HG02610 (cell line): ENCODE data around the gene MUC3A.

Experiments
- ATAC-seq: cut with Tn5 transposase; IDR thresholded peaks from one replicate; pipeline ENCODE4 v1.9.1; 2021; ENCODE audit warnings: mild to moderate bottlenecking, moderate library complexity; ENCODE audit not compliant: unreplicated experiment

The MUC3A gene

DNA sequence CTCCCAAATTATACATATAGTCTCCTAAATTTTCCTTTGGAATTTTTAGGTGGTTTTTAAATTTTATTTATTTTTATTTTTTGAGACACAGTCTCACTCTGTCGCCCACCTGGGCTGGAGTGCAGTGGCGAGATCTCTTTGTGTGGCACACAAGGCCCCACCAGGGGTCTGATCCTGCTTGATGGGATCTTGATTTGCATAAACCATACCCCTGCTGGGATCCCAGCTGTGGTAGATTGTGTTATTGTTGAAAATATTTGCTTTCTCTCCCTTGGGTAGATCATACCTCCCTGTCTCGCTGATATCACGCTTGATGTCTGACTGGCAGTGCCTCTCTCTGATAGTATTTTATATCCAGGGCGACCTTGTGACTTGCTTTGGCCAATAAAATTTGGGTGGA lies 5.6 kb upstream of the MUC3A start:
- ATAC-seq = no peak

DNA sequence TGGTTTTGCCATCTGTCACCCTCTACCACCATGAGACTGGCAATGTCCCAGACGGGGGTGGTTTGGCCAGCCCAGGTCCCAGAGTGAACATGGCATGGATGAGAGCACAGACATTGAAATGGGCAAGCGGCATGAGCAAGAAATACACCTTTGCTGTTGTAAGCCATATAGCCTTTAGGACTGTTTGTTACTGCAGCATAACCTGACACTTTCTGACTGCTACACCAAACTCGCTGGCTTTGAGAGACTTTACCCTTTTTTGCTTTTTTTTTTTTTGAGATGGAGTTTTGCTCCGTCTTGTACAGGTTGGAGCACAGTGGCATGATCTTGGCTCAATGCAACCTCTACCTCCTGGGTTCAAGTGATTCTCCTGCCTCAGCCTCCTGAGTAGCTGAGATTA lies 5.2 kb upstream of the MUC3A start:
- no peak for ATAC-seq

DNA sequence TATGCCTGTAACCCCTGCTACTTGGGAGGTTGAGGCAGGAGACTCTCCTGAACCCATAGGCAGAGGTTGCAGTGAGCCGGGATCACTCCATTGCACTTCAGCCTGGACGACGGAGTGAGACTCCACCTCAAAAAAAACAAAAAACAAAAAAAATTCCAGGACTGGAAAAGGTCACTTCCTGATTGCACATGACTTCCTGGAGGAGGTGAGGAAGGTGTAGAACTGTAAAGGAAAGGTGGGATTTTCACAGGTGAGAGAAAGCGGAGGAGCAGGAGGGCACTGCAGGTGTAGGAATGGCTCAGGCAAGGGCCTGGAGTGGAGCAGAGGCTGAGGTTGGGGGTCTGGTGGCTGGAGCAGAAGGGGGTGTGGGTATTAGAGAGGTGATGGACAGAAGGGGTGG lies 3.2 kb upstream of the MUC3A start:
- ATAC-seq = no peak

DNA sequence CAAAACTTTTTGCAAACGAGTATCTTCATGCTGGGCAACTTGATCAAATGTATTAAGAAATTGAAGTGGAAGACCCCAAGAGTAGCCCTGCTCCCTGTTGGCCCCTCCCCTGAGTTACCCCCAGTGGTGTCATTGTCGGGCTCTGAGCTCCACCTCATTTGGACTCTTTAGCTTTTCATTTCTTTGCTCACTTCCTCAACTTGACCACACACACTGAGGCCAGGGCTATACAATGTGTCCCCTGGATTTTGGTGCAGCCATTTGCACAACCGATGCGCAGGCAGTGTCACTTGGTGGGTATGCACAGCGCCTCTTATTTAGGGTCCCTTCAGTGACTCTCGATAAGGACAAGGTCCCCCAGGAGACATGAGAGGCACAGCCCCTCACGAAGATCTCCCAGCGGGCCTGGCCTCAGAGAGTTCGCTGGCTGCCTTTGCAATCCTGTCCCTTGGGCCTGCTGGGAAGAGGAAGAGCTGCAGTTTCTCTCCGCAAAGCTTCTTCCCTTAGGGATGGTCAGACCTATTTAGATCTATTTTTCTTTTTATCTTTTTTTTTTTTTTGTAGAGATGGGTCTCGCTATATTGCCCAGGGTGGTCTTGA lies 2.5 kb upstream of the MUC3A start:
- no peak for ATAC-seq

DNA sequence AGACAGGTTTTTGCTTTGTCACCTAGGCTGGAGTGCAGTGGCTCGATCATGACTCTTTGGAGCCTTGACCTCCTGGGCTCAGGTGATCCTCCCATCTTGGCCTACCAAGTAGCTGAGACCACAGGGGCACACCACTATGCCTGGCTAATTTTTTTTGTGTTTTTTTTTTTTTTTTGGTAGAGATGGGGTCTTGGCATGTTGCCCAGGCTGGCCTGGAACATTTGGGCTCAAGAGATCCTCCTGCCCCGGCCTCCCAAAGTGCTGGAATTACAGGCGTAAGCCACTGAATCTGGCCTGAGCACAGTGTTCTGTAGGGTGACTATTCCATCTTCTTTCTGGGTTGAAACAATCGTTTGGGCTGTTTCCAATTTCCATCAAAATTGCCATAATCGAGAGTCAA lies 1.5 kb upstream of the MUC3A start:
- no peak for ATAC-seq

DNA sequence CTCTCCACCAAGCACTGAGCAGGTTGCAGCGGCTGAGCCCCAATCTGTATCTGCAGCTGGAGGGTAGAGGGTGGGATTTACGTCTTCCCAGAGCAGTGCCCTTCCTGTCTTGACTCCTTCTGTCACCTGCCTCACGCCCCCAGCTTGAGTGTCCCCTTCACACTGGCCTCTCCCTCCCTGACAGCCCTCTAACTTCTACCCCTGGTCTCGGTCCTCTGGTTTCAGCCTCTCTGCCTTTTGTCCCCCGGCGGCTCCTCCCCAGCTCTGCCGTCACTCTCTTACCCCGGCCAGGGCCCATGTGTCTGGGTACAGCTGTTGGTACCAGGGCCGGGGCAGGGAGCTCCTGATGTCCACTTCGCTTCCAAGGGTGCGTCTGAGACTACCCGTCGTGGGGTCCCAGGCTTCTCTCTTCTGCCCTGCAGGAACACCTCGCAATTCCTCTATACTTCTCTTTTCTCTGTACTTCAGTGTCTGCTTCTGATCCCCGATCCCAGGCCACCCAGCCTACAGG lies 654 bp downstream of the MUC3A start:
- no peak for ATAC-seq

DNA sequence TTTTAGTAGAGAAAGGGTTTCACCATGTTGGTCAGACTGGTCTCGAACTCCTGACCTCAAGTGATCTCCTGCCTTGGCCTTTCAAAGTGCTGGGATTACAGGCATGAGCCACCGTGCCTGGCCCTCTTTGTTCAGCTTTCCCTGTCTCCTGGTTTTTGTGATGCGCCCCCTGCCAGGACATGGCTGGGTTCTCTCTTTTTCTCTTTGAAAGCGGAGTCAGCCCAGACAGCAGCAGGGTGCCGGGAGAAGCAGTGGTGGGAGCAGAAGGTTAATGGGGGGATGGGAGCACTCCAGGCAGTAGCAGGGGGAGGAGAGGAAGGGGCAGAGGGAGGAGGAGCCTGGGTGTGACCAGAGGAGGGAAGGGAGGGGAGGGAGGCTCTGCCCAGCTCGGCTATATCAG lies 1.8 kb downstream of the MUC3A start:
- ATAC-seq = no peak

DNA sequence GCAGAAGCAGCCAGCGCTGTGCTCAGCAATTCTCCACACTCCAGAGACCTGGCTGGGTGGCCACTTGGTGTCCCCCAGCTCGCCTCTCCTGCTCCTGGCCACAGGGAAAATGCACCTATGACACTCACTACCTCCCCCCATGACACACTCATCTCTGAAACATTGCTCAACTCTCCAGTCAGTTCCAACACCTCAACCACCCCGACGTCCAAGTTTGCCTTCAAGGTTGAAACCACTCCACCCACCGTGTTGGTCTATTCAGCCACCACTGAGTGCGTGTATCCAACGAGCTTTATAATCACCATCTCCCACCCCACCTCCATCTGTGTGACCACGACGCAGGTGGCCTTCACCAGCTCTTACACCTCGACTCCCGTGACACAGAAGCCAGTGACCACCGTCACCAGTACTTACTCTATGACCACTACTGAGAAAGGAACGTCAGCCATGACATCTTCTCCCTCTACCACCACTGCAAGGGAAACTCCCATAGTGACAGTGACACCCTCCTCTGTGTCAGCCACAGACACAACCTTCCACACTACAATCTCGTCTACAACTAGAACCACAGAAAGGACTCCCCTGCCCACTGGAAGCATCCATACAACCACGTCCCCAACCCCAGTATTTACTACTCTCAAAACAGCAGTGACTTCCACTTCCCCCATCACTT lies 2.7 kb downstream of the MUC3A start:
- ATAC-seq = no peak

DNA sequence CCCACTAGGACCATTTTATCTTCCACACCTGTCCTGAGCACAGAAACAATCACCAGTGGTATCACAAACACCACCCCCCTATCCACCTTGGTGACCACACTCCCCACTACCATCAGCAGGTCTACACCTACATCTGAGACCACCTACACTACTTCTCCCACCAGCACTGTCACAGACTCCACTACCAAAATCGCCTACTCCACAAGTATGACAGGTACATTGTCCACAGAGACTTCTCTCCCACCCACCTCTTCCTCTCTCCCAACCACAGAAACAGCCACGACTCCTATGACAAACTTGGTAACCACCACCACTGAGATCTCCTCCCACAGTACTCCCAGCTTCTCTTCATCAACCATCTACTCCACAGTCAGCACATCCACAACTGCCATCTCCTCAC lies 3.3 kb downstream of the MUC3A start:
- ATAC-seq = no peak

DNA sequence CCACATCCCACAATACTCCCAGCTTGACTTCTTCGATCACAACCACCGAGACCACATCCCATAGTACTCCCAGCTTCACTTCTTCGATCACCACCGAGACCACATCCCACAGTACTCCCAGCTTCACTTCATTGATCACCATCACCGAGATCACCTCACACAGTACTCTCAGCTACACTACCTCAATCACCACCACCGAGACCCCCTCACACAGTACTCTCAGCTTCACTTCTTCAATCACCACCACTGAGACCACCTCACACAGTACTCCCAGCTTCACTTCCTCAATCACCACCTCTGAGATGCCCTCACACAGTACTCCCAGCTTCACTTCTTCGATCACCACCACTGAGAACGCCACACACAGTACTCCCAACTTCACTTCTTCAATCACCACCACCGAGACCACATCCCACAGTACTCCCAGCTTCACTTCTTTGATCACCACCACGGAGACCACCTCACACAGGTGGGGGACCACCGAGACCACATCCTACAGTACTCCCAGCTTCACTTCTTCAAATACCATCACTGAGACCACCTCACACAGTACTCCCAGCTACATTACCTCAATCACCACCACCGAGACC lies 8.6 kb downstream of the MUC3A start:
- ATAC-seq = no peak

DNA sequence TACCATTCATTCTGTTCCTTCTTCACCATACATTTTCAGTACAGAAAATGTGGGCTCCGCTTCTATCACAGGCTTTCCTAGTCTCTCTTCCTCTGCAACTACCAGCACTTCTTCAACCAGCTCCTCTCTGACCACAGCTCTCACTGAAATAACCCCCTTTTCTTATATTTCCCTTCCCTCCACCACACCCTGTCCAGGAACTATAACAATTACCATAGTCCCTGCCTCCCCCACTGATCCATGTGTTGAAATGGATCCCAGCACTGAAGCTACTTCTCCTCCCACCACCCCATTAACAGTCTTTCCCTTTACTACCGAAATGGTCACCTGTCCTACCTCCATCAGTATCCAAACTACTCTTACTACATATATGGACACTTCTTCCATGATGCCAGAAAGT lies 10.6 kb downstream of the MUC3A start:
- ATAC-seq = no peak

DNA sequence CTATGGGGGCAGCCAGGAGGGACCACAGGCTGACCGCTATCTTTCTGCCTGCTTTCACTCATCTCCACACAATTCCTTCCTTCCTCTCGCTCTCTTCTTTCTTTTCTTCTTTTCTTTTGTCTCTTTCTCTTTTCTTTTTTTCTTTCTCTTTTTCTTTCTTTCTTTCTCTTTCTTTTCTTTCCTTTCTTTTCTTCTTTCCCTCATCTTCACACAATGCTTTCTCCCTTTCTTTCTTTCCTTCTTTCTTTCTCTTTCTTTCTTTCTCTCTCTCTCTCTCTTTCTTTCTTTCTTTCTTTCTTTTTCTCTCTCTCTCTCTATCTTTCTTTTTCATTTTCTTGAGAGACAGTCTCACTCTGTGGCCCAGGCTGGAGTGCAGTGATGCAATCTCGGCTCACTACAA lies 13.2 kb downstream of the MUC3A start:
- no peak for ATAC-seq

DNA sequence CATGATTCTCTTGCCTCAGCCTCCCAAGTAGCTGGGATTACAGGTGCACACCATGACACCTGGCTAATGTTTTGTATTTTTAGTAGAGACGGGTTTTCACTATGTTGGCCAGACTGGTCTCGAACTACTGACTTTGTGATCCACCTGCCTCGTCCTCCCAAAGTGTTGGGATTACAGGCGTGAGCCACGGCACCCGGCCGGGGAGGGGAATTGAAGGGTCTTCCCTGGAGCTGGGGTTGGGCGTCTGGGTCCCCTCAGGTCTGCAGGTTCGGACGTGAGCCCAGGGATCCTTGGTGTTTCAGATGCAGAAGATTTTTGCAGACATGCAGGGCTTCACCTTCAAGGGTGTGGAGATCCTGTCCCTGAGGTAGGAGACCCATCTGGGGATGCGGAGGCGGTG lies 14.1 kb downstream of the MUC3A start:
- no peak for ATAC-seq

DNA sequence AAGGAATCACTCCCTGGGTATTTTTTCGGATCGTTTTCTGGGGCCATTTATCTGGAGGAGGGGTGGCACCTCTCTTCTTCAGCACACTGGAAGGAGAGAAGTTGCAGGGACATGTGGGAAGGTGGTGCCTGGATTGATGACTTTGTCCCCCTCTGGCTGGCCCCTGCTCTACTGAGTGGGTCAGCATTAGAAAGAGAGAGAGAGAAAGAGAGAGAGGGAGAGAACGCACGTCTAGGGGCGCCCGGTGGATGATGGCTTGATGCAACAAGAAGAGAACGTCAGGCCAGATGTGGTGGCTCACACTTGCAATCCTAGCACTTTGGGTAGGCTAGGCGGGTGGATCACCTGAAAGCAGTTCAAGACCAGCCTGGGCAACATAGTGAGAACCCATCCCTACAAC lies 14.5 kb downstream of the MUC3A start:
- ATAC-seq = no peak

DNA sequence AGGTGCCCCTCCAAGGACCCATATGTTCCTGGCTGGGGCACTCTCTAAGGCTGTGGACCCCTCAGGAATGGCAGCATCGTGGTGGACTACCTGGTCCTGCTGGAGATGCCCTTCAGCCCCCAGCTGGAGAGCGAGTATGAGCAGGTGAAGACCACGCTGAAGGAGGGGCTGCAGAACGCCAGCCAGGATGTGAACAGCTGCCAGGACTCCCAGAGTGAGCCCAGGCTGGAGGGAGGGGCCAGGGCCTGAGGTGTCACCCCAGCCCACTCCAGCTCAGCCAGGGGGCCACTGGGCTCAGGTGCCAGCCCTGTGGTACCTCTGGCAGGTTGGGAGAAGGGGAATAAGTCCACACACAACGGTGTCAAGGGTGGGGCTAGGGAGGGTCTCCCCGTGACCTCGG lies 15.3 kb downstream of the MUC3A start:
- no peak for ATAC-seq

DNA sequence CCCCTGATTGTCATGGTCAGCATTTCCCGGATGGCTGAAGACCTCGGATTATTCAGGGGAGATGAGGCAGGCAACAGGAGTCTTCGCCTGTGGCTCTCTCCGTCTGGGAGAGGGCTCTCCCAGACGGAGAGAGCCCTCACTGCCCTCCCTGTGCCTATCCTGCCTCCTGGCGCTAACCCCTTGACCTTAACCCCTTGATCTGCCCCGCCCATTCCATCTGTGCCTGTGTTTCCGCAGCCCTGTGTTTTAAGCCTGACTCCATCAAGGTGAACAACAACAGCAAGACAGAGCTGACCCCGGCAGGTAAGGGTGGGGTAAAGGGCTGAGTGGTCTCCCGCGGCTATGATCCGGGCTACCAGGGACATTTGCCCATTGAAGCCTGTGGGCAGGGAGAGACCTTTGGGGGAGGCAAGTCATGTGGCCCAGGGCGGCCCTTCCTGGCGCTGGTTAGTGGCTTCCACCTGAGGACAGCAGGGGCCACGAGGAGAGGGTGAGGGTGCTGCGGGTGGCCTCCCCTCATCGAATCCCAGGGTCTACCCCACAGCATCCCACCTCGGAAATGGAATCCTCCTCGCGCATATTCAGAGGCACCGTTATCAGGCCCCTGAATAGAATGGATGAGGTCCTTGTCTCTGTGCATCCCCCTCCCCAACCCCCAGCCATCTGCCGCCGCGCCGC lies 15.8 kb downstream of the MUC3A start:
- ATAC-seq = no peak

DNA sequence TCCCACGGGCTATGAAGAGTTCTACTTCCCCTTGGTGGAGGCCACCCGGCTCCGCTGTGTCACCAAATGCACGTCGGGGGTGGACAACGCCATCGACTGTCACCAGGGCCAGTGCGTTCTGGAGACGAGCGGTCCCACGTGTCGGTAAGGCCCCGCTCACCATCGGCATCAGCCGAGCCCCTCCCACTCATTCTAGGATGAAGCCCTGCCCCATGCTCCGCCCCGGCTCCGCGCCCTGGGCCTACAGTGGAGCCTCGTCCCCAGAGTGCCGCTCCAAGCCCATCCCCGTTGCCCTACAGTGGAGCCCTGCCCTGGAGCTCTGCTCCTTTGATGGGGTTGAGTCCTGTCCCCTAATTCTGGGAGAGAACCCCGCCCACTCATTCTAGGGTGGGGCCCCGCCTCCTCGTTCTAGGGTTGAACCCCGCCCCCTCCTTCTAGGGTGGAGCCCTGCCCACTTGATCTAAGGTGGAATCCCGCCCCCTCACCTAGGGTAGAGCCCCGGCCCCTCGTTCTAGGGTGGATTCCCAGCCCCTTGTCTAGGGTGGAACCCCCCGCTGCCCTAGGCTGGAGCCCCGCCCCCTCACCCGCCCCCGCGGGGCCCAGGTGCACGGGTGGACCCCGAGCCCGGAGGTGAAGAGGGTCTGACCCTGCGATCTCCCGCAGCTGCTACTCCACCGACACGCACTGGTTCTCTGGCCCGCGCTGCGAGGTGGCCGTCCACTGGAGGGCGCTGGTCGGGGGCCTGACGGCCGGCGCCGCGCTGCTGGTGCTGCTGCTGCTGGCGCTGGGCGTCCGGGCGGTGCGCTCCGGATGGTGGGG lies 16.6 kb downstream of the MUC3A start:
- no peak for ATAC-seq

DNA sequence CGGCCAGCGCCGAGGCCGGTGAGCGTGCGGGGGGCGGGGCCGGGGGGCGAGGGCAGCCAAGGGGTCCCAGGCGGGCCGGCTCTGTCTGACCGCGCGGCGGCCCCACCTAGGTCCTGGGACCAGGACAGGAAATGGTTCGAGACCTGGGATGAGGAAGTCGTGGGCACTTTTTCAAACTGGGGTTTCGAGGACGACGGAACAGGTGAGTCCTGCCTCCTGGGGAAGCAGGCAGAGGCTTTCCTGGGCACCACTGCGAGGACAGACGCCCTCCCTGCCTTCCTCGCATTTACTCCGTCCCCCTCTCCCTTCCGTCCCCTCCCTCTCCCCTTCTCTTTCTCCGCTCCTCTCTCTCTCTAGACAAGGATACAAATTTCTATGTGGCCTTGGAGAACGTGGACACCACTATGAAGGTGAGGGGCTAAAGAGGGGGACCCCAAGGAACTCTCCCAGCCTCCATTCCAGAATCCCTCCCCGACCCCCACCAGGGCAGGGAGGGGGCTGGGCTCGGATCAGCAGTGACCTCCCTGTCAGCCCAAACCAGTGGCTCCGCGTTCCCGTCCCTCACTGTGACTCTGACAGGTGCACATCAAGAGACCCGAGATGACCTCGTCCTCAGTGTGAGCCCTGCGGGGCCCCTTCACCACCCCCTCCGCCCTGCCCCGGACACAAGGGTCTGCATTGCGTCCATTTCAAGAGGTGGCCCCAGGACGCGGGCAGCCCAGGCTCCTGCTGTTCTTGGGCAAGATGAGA lies 17.4 kb downstream of the MUC3A start:
- ATAC-seq = no peak

DNA sequence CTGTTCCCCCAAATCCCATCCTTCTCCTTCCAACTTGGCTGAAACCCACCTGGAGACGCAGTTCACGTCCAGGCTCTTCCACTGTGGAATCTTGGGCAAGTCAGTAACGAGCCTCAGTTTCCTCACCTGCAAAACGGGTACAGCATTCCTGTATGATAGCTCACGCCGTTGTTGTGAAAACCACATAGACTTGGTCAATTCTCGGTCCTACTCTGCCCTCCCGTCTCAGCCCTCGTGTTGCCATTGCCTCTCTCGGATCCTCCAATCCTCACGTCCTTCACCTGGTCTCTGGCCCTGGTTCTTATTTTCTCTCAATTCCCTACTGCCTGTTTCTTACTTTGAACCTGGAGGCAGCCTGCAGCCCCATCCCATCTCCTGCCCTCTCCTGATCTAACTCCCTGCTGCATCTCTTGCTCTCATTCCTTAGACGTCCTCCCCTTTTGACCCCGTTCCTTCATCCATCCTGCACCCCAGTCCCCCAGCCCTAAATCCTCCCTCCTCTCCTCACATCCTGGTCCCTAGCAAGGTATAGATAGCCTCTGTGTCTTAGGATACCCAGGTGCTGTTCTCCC lies 18.0 kb downstream of the MUC3A start:
- no peak for ATAC-seq

DNA sequence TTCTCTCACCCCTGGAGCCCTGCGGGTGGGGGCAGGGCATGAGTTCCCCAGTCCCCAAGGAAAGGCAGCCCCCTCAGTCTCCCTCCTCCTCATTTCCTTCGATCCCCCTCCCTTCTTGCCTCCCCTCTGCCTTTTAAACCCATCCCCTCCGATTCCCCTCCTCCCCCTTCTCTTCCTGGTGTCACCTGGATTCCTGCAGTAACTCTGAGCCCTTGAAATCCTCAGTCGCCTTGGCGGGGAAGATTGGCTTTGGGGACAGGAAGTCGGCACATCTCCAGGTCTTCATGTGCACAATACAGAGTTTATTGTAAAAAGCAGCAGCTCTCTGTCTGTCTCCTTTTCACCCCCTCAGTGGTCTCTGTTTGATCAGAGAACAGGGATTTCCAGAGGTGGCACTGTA lies 18.7 kb downstream of the MUC3A start:
- no peak for ATAC-seq
